Naive thymus-derived CD4-positive, alpha-beta T cell (primary cell): Measurements from ENCODE around the gene ACBD6. TPM values are rescaled to one million over a fixed set of nuclear protein-coding genes. Genes with fewer than 3 reads are reported as not detected.
A peak's percentile ranks its signal among the peaks of the same experiment; 100 is the strongest.

Experiments
- ATAC-seq: fragments of 150-1000 bp; cut with Tn5 transposase; 2 replicates; pipeline ENCODE4 v1.10.0; 2021; ENCODE audit warnings: mild to moderate bottlenecking, moderate library complexity
- CTCF ChIA-PET: fragments of 350-600 bp; sonication (Branson Sonifier 250); formaldehyde crosslinking; loops from one replicate; lab custom pipeline; 2021; ENCODE audit warnings: antibody characterized with exemption; lab: Charles Lee
- POLR2A ChIA-PET: fragments of 350-600 bp; sonication (Branson Sonifier 250); formaldehyde crosslinking; loops from one replicate; lab custom pipeline; 2021; ENCODE audit warnings: antibody characterized with exemption, inconsistent platforms; lab: Charles Lee
- DNase-seq, 9 donors: peaks; one replicate each; pipeline versions ENCODE4 v3.0.0 to v3.0.0-alpha.2; 2020 to 2022; ENCODE audit warnings: mixed read lengths in 1 of 9
- H3K27ac ChIP-seq: one replicate; pipeline ENCODE4 v1.7.0; 2013; ENCODE audit warnings: mild to moderate bottlenecking, low read depth, low read length, moderate library complexity
- H3K27me3 ChIP-seq, 2 donors: one replicate each; pipeline ENCODE4 v1.7.0; 2013; ENCODE audit warnings: low read length in 2 of 2, mild to moderate bottlenecking in 2 of 2, moderate library complexity in 2 of 2; ENCODE audit not compliant: control insufficient read depth in 2 of 2, insufficient read depth in 2 of 2
- H3K36me3 ChIP-seq, 3 experiments: 1 replicate in 2 of 3; 2 replicates in 1 of 3; pipeline ENCODE4 v1.7.0; 2013; ENCODE audit warnings: low read length in 3 of 3, mild to moderate bottlenecking in 3 of 3, moderate library complexity in 1 of 3; ENCODE audit not compliant: insufficient read depth in 3 of 3, control insufficient read depth in 2 of 3
- H3K4me1 ChIP-seq, 2 donors: one replicate each; pipeline ENCODE4 v1.7.0; 2013; ENCODE audit warnings: low read length in 2 of 2, mild to moderate bottlenecking in 2 of 2, moderate library complexity in 1 of 2; ENCODE audit not compliant: control insufficient read depth in 2 of 2, insufficient read depth in 2 of 2
- H3K4me3 ChIP-seq: 2 replicates; pipeline ENCODE4 v1.7.0; 2013; ENCODE audit warnings: mild to moderate bottlenecking, low read length
- H3K9me3 ChIP-seq, 3 experiments: 1 replicate in 2 of 3; 2 replicates in 1 of 3; pipeline ENCODE4 v1.7.0; 2013; ENCODE audit warnings: low read length in 3 of 3; ENCODE audit not compliant: control insufficient read depth in 2 of 3
- H3K27ac Mint-ChIP-seq, 9 donors: one replicate each; pipeline ENCODE4 v1.8.0; 2020 to 2022; ENCODE audit warnings: mixed read lengths in 9 of 9, mild to moderate bottlenecking in 8 of 9, moderate library complexity in 5 of 9, inconsistent platforms in 2 of 9
- H3K27me3 Mint-ChIP-seq, 5 donors: one replicate each; pipeline ENCODE4 v1.8.0; 2021 to 2022; ENCODE audit warnings: mixed read lengths in 5 of 5, mild to moderate bottlenecking in 1 of 5
- H3K36me3 Mint-ChIP-seq, 5 donors: one replicate each; pipeline ENCODE4 v1.8.0; 2020 to 2022; ENCODE audit warnings: mixed read lengths in 5 of 5, mild to moderate bottlenecking in 3 of 5, inconsistent platforms in 1 of 5
- H3K4me1 Mint-ChIP-seq, 7 donors: one replicate each; pipeline ENCODE4 v1.8.0; 2020 to 2022; ENCODE audit warnings: mixed read lengths in 7 of 7, mild to moderate bottlenecking in 3 of 7, inconsistent platforms in 1 of 7
- H3K4me3 Mint-ChIP-seq, 10 donors: one replicate each; pipeline ENCODE4 v1.8.0; 2020 to 2022; ENCODE audit warnings: mild to moderate bottlenecking in 10 of 10, mixed read lengths in 10 of 10, moderate library complexity in 6 of 10, inconsistent platforms in 2 of 10
- H3K9me3 Mint-ChIP-seq, 11 donors: one replicate each; pipeline ENCODE4 v1.8.0; 2020 to 2022; ENCODE audit warnings: mixed read lengths in 11 of 11, mild to moderate bottlenecking in 4 of 11, inconsistent platforms in 1 of 11, moderate library complexity in 1 of 11
- intact Hi-C, 2 donors: fragments of 100-400 bp; cut with micrococcal nuclease; formaldehyde crosslinking; loops; one replicate each; pipeline ENCODE4 v1.15.1; 2023
- polyA plus RNA-seq, 2 donors: library from polyadenylated mRNA; unstranded; fragments of 300-500 nt; fragmentation: Illumina TruSeq; gene quantifications; one replicate each; pipeline ENCODE4 v1.2.3, GENCODE V29; 2021
- total RNA-seq, 6 experiments: library from RNA in 5 of 6; stranded (reverse) in 5 of 6; gene quantifications; 1 replicate in 5 of 6; 2 replicates in 1 of 6; pipeline ENCODE4 v1.2.3 and lab custom pipeline; 2021 to 2026

The ACBD6 gene
- total and polyA plus RNA-seq, 7 experiments from 2014 or later = 44.2 to 75.7 (median 47.3) TPM

- Mint-ChIP-seq H3K36me3 (peaks cover 22 to 68% (median 65%) of the 10 kb centered on the region in 5 donors), H3K27ac (no peak overlapping the region), H3K27me3 (no peaks in the 10 kb centered on the region), H3K4me1 (peaks cover 0 to 13% (median 5%) of the 10 kb centered on the region in 7 donors), H3K4me3 (no peak overlapping the region), H3K9me3 (peaks cover 8 to 84% (median 41%) of the 10 kb centered on the region in 11 donors)
- H3K9me3 ChIP-seq = peaks cover 0 to 25% (median 7%) of the 10 kb centered on the region in 3 experiments
- no peak overlapping the region for H3K4me3 ChIP-seq
- H3K4me1 ChIP-seq = no peaks in the 10 kb centered on the region
- DNase-seq (no peak), ATAC-seq (no peak)
- H3K27me3 ChIP-seq = no peaks in the 10 kb centered on the region
- no peak overlapping the region for H3K27ac ChIP-seq
- ChIA-PET POLR2A (no interaction called here), CTCF (no interaction called here)
- intact Hi-C loops = no loop called here
- peaks cover 0 to under 1% (median 0%) of the 10 kb centered on the region in 3 experiments for H3K36me3 ChIP-seq
Observed at GRCh38 chr1:180387413-180387812, 115.0 kb downstream of the ACBD6 start.

- no peak overlapping the region for H3K27ac ChIP-seq
- no peaks in the 10 kb centered on the region for H3K27me3 ChIP-seq
- Mint-ChIP-seq H3K4me3 (no peak overlapping the region), H3K9me3 (peaks cover 8 to 86% (median 45%) of the 10 kb centered on the region in 11 donors), H3K27ac (no peak overlapping the region), H3K27me3 (no peaks in the 10 kb centered on the region), H3K36me3 (peaks cover 25 to 69% (median 66%) of the 10 kb centered on the region in 5 donors), H3K4me1 (peaks cover 3 to 15% (median 11%) of the 10 kb centered on the region in 7 donors)
- no peaks in the 10 kb centered on the region for H3K36me3 ChIP-seq
- intact Hi-C loops = no loop called here
- H3K4me3 ChIP-seq = no peak overlapping the region
- ChIA-PET CTCF (no interaction called here), POLR2A (no interaction called here)
- DNase-seq (no peak), ATAC-seq (no peak)
- no peaks in the 10 kb centered on the region for H3K4me1 ChIP-seq
- H3K9me3 ChIP-seq = peaks cover 0 to 25% (median 7%) of the 10 kb centered on the region in 3 experiments
Observed at GRCh38 chr1:180386745-180387367, 115.5 kb downstream of the ACBD6 start.

GRCh38 chr1:180385144-180385543 is 117.2 kb downstream of the ACBD6 start:
- ATAC-seq (no peak), DNase-seq (no peak)
- intact Hi-C loops = no loop called here
- Mint-ChIP-seq H3K27ac (no peak overlapping the region), H3K27me3 (no peaks in the 10 kb centered on the region), H3K9me3 (peaks cover 12 to 86% (median 54%) of the 10 kb centered on the region in 11 donors), H3K4me1 (peaks cover 3 to 16% (median 6%) of the 10 kb centered on the region in 7 donors), H3K36me3 (peaks cover 27 to 70% (median 64%) of the 10 kb centered on the region in 5 donors), H3K4me3 (no peak overlapping the region)
- Histone ChIP-seq H3K27me3 (no peaks in the 10 kb centered on the region), H3K9me3 (peaks cover 0 to 39% (median 7%) of the 10 kb centered on the region in 3 experiments), H3K27ac (no peak overlapping the region), H3K36me3 (no peaks in the 10 kb centered on the region), H3K4me1 (no peaks in the 10 kb centered on the region), H3K4me3 (no peak overlapping the region)
- ChIA-PET CTCF (no interaction called here), POLR2A (no interaction called here)

DNA sequence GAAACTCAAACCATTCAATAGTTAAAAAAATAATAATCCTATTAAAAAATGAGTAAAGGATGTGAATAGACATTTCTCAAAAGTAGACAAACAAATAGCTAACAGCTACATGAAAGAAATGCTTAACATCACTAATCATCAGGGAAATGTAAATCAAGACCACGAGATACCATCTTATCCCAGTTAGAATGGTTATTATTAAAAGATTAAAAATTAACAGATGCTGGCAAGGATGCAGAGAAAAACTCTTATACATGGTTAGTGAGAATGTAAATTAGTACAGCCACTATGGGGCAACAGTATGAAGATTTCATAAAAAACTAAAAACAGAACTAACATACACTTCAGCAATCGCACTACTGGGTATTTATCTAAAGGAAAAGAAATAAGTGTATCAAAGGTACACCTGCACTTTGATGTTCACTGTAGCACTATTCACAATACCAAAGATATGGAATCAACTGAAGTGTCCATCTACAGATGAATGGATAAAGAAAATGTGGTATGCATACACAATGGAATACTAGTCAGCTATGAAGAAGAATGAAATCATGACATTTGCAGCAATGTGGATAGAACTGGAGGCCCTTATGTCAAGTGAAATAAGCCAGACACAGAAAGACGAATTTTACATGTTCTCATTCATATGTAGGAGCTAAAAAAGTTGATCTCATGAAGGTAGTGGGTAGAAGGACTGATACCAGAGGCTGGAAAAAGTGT is 117.9 kb downstream of the ACBD6 start:
- POLR2A ChIA-PET = interaction anchor here (0.7 kb wide), 1 partner anchor 1974 kb away, joined by 3 read pairs; no protein-coding TSS in a partner anchor
- CTCF ChIA-PET = interaction anchor here (0.7 kb wide), 1 partner anchor 470 kb away, joined by 3 read pairs; no protein-coding TSS in a partner anchor
- peaks cover 13 to 93% (median 61%) of the 10 kb centered on the region in 11 donors for H3K9me3 Mint-ChIP-seq
- Histone ChIP-seq H3K27me3 (no peaks in the 10 kb centered on the region), H3K27ac (no peak overlapping the region), H3K36me3 (no peaks in the 10 kb centered on the region), H3K4me3 (no peak overlapping the region), H3K4me1 (no peaks in the 10 kb centered on the region), H3K9me3 (peaks cover 0 to 46% (median 11%) of the 10 kb centered on the region in 3 experiments)
- ATAC-seq (no peak), DNase-seq (no peak)
- no peak overlapping the region for H3K4me3 Mint-ChIP-seq
- H3K36me3 Mint-ChIP-seq = peaks cover 31 to 77% (median 70%) of the 10 kb centered on the region in 5 donors
- H3K27me3 Mint-ChIP-seq = no peaks in the 10 kb centered on the region
- H3K27ac Mint-ChIP-seq = no peak overlapping the region
- intact Hi-C loops = no loop called here
- H3K4me1 Mint-ChIP-seq = peaks cover 3 to 16% (median 6%) of the 10 kb centered on the region in 7 donors

GRCh38 chr1:180382326-180383115 is 119.9 kb downstream of the ACBD6 start:
- no peaks in the 10 kb centered on the region for H3K27me3 Mint-ChIP-seq
- H3K9me3 Mint-ChIP-seq = peaks cover 19 to 90% (median 67%) of the 10 kb centered on the region in 11 donors
- no peak overlapping the region for H3K27ac Mint-ChIP-seq
- intact Hi-C loops = no loop called here
- H3K4me1 ChIP-seq = no peaks in the 10 kb centered on the region
- CTCF ChIA-PET = interaction anchor here (0.7 kb wide), 1 partner anchor 216 kb away, joined by 4 read pairs; no protein-coding TSS in a partner anchor
- no peak for DNase-seq
- peaks cover 35 to 79% (median 77%) of the 10 kb centered on the region in 5 donors for H3K36me3 Mint-ChIP-seq
- no peak overlapping the region for H3K27ac ChIP-seq
- H3K4me1 Mint-ChIP-seq = peaks cover 4 to 17% (median 7%) of the 10 kb centered on the region in 7 donors
- H3K36me3 ChIP-seq = no peaks in the 10 kb centered on the region
- no peak overlapping the region for H3K4me3 ChIP-seq
- no peaks in the 10 kb centered on the region for H3K27me3 ChIP-seq
- peak overlapping the region in 2 of 10 donors; percentile 11 to 17 for H3K4me3 Mint-ChIP-seq
- POLR2A ChIA-PET = no interaction called here
- no peak for ATAC-seq
- peaks cover 0 to 47% (median 11%) of the 10 kb centered on the region in 3 experiments for H3K9me3 ChIP-seq

DNA sequence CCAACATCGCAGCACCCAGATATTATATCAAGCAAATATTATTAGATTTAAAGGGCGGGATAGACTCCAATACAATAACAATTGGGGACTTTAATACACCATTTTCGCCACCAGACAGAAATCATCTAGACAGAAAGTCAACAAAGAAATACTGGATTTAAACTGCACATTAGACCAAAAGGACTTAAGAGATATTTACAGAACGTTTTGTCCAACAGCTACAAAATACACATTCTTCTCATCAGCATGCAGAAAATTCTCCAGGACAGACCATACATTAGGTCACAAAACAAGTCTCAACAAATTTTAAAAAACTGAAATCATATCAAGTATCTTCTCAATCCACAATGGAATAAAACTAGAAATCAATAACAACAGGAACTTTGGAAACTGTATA is 121.2 kb downstream of the ACBD6 start:
- Mint-ChIP-seq H3K4me1 (peaks cover 2 to 22% (median 9%) of the 10 kb centered on the region in 7 donors), H3K4me3 (no peak overlapping the region), H3K9me3 (peaks cover 19 to 90% (median 66%) of the 10 kb centered on the region in 11 donors), H3K27me3 (no peaks in the 10 kb centered on the region), H3K27ac (no peak overlapping the region), H3K36me3 (peaks cover 31 to 84% (median 79%) of the 10 kb centered on the region in 5 donors)
- Histone ChIP-seq H3K9me3 (peaks cover 0 to 36% (median 11%) of the 10 kb centered on the region in 3 experiments), H3K27ac (no peak overlapping the region), H3K4me3 (no peak overlapping the region), H3K36me3 (no peaks in the 10 kb centered on the region), H3K27me3 (no peaks in the 10 kb centered on the region), H3K4me1 (no peaks in the 10 kb centered on the region)
- ChIA-PET POLR2A (no interaction called here), CTCF (no interaction called here)
- no peak for ATAC-seq
- intact Hi-C loops = no loop called here
- no peak for DNase-seq
